ENCODE results near the gene PPM1H. TPM values are rescaled to one million over a fixed set of nuclear protein-coding genes. Genes with fewer than 3 reads are reported as not detected.

PPM1H gene
- total RNA-seq, 8 experiments from 2014 or later = 0.56 to 13.7 (median 7.0) TPM

GRCh38 chr12:62933602-62934238 lies 1.2 kb downstream of the PPM1H start:
- H3K27ac ChIP-seq = no peak overlapping the region
- no peaks in the 10 kb centered on the region for H3K4me1 ChIP-seq (replicated peaks in 1 of 2)
- ATAC-seq (replicated peaks in 6 of 8) = no peak
- peak overlapping the region; percentile 54 to 87 (median 71) for H3K4me3 ChIP-seq
- in situ Hi-C loops (cut with MboI; ENCODE audit: low pct_unique_long_range_greater_than_20kb in 2 of 9, low sequenced_read_pairs in 9 of 9, unreplicated experiment in 9 of 9) = no loop called here
- 0 to 7% (median 0%) methylated on average over 5 to 12 of the region's 24 CpGs; no CpG with 5 or more reads in 2 of the 10 experiments for WGBS, 10 experiments

GRCh38 chr12:62933220-62933601 lies 1.7 kb downstream of the PPM1H start:
- Histone ChIP-seq H3K27ac (no peak overlapping the region), H3K4me1 (replicated peaks in 1 of 2) (no peaks in the 10 kb centered on the region), H3K4me3 (peak overlapping the region; percentile 54 to 87 (median 71))
- in situ Hi-C loops (cut with MboI; ENCODE audit: low pct_unique_long_range_greater_than_20kb in 2 of 9, low sequenced_read_pairs in 9 of 9, unreplicated experiment in 9 of 9) = no loop called here
- 0 to 20% (median 6%) methylated on average over 1 to 12 of the region's 15 CpGs; no CpG with 5 or more reads in 1 of the 10 experiments for WGBS, 10 experiments
- peak in 5 of 8 experiments; percentile 21 to 50 (median 38) for ATAC-seq (replicated peaks in 6 of 8)

- no peaks in the 10 kb centered on the region for H3K4me1 ChIP-seq (replicated peaks in 1 of 2)
- no peak overlapping the region for H3K27ac ChIP-seq
- 33 to 100% (median 92%) methylated on average over 1 to 3 of the region's 3 CpGs; no CpG with 5 or more reads in 1 of the 10 experiments for WGBS, 10 experiments
- H3K4me3 ChIP-seq = no peak overlapping the region
- in situ Hi-C loops (cut with MboI; ENCODE audit: low pct_unique_long_range_greater_than_20kb in 2 of 9, low sequenced_read_pairs in 9 of 9, unreplicated experiment in 9 of 9) = no loop called here
- ATAC-seq (replicated peaks in 6 of 8) = no peak
These were observed 3.5 kb downstream of the PPM1H start for GRCh38 chr12:62931477-62931876.

GRCh38 chr12:62930546-62931425 lies 4.2 kb downstream of the PPM1H start:
- ATAC-seq (replicated peaks in 6 of 8) = no peak
- Histone ChIP-seq H3K27ac (no peak overlapping the region), H3K4me1 (replicated peaks in 1 of 2) (no peaks in the 10 kb centered on the region), H3K4me3 (no peak overlapping the region)
- WGBS, 10 experiments = 20 to 83% (median 55%) methylated on average over 2 to 5 of the region's 5 CpGs
- in situ Hi-C loops (cut with MboI; ENCODE audit: low pct_unique_long_range_greater_than_20kb in 2 of 9, low sequenced_read_pairs in 9 of 9, unreplicated experiment in 9 of 9) = no loop called here

- in situ Hi-C loops (cut with MboI; ENCODE audit: low pct_unique_long_range_greater_than_20kb in 2 of 9, low sequenced_read_pairs in 9 of 9, unreplicated experiment in 9 of 9) = no loop called here
- Histone ChIP-seq H3K4me1 (replicated peaks in 1 of 2) (no peaks in the 10 kb centered on the region), H3K4me3 (no peak overlapping the region), H3K27ac (no peak overlapping the region)
- no peak for ATAC-seq (replicated peaks in 6 of 8)
- 0 to 80% (median 50%) methylated on average over 1 to 2 of the region's 2 CpGs; no CpG with 5 or more reads in 3 of the 10 experiments for WGBS, 10 experiments
These were observed 6.3 kb downstream of the PPM1H start for GRCh38 chr12:62928632-62929031.

- Histone ChIP-seq H3K27ac (no peak overlapping the region), H3K4me1 (replicated peaks in 1 of 2) (no peaks in the 10 kb centered on the region), H3K4me3 (no peak overlapping the region)
- in situ Hi-C loops (cut with MboI; ENCODE audit: low pct_unique_long_range_greater_than_20kb in 2 of 9, low sequenced_read_pairs in 9 of 9, unreplicated experiment in 9 of 9) = no loop called here
- 14 to 89% (median 80%) methylated on average over 1 of the region's 1 CpG; no CpG with 5 or more reads in 7 of the 10 experiments for WGBS, 10 experiments
- no peak for ATAC-seq (replicated peaks in 6 of 8)
These were observed 9.3 kb downstream of the PPM1H start for GRCh38 chr12:62925680-62926079.

- in situ Hi-C loops (cut with MboI; ENCODE audit: low pct_unique_long_range_greater_than_20kb in 2 of 9, low sequenced_read_pairs in 9 of 9, unreplicated experiment in 9 of 9) = no loop called here
- H3K4me3 ChIP-seq = no peak overlapping the region
- WGBS, 10 experiments = 40 to 100% (median 85%) methylated on average over 1 to 2 of the region's 2 CpGs; no CpG with 5 or more reads in 1 of the 10 experiments
- no peaks in the 10 kb centered on the region for H3K4me1 ChIP-seq (replicated peaks in 1 of 2)
- no peak overlapping the region for H3K27ac ChIP-seq
- ATAC-seq (replicated peaks in 6 of 8) = no peak
These were observed 10.9 kb downstream of the PPM1H start for GRCh38 chr12:62924084-62924483.

- in situ Hi-C loops (cut with MboI; ENCODE audit: low pct_unique_long_range_greater_than_20kb in 2 of 9, low sequenced_read_pairs in 9 of 9, unreplicated experiment in 9 of 9) = no loop called here
- Histone ChIP-seq H3K4me1 (replicated peaks in 1 of 2) (peaks cover 1 to 7% of the 10 kb centered on the region in 2 donors), H3K4me3 (no peak overlapping the region), H3K27ac (no peak overlapping the region)
- no peak for ATAC-seq (replicated peaks in 6 of 8)
- 20 to 79% (median 67%) methylated on average over 1 to 2 of the region's 2 CpGs; no CpG with 5 or more reads in 3 of the 10 experiments for WGBS, 10 experiments
These were observed 12.4 kb downstream of the PPM1H start for GRCh38 chr12:62922539-62922938.

GRCh38 chr12:62919838-62920237 lies 15.1 kb downstream of the PPM1H start:
- 0 to 100% (median 83%) methylated on average over 1 to 2 of the region's 2 CpGs; no CpG with 5 or more reads in 3 of the 10 experiments for WGBS, 10 experiments
- H3K27ac ChIP-seq = no peak overlapping the region
- peak in 3 of 8 experiments; percentile 60 to 89 (median 60) for ATAC-seq (replicated peaks in 6 of 8)
- H3K4me1 ChIP-seq (replicated peaks in 1 of 2) = peaks cover 18 to 32% of the 10 kb centered on the region in 2 donors
- in situ Hi-C loops (cut with MboI; ENCODE audit: low pct_unique_long_range_greater_than_20kb in 2 of 9, low sequenced_read_pairs in 9 of 9, unreplicated experiment in 9 of 9) = no loop called here
- no peak overlapping the region for H3K4me3 ChIP-seq

GRCh38 chr12:62917926-62918325 lies 17.0 kb downstream of the PPM1H start:
- in situ Hi-C loops (cut with MboI; ENCODE audit: low pct_unique_long_range_greater_than_20kb in 2 of 9, low sequenced_read_pairs in 9 of 9, unreplicated experiment in 9 of 9) = no loop called here
- Histone ChIP-seq H3K4me3 (no peak overlapping the region), H3K27ac (no peak overlapping the region), H3K4me1 (replicated peaks in 1 of 2) (peaks cover 24 to 35% of the 10 kb centered on the region in 2 donors)
- WGBS, 10 experiments = 0 to 25% (median 17%) methylated on average over 1 of the region's 1 CpG; no CpG with 5 or more reads in 5 of the 10 experiments
- ATAC-seq (replicated peaks in 6 of 8) = peak in 7 of 8 experiments; percentile 21 to 87 (median 55)

- Histone ChIP-seq H3K27ac (peak overlapping the region; percentile 37 to 39), H3K4me1 (replicated peaks in 1 of 2) (peaks cover 24 to 35% of the 10 kb centered on the region in 2 donors), H3K4me3 (no peak overlapping the region)
- in situ Hi-C loops (cut with MboI; ENCODE audit: low pct_unique_long_range_greater_than_20kb in 2 of 9, low sequenced_read_pairs in 9 of 9, unreplicated experiment in 9 of 9) = no loop called here
- 0 to 67% (median 25%) methylated on average over 3 to 7 of the region's 7 CpGs; no CpG with 5 or more reads in 1 of the 10 experiments for WGBS, 10 experiments
- peak in 5 of 8 experiments; percentile 79 to 92 (median 88) for ATAC-seq (replicated peaks in 6 of 8)
These were observed 18.1 kb downstream of the PPM1H start for GRCh38 chr12:62916632-62917425.

- in situ Hi-C loops (cut with MboI; ENCODE audit: low pct_unique_long_range_greater_than_20kb in 2 of 9, low sequenced_read_pairs in 9 of 9, unreplicated experiment in 9 of 9) = no loop called here
- no peak for ATAC-seq (replicated peaks in 6 of 8)
- Histone ChIP-seq H3K4me1 (replicated peaks in 1 of 2) (peaks cover 24 to 35% of the 10 kb centered on the region in 2 donors), H3K27ac (no peak overlapping the region), H3K4me3 (no peak overlapping the region)
- 50 to 89% (median 80%) methylated on average over 2 to 6 of the region's 6 CpGs; no CpG with 5 or more reads in 3 of the 10 experiments for WGBS, 10 experiments
These were observed 19.8 kb downstream of the PPM1H start for GRCh38 chr12:62915204-62915529.

All from motor neuron (in vitro differentiated cells).